ENCODE data around the gene MAP2K3.

- TF ChIP-seq EZH2 (IDR thresholded peaks at IDR 0.05; ENCODE audit: insufficient read depth, poor library complexity, severe bottlenecking) (no peak), EZH2phosphoT487 (IDR thresholded peaks at IDR 0.05; ENCODE audit: insufficient read depth, low read depth) (no peak)
Observed at GRCh38 chr17:21353326-21354010, 69.0 kb downstream of the MAP2K3 start.

Data from GM23248 (cell line).